ENCODE measurements around the gene SCD.

GRCh38 chr10:100362570-100363496 lies 15.8 kb downstream of the SCD start:
- no peak for TF ChIP-seq CREB1 (CRISPR knock-in tag; IDR thresholded peaks at IDR 0.05; ENCODE audit: low read depth)
- TF ChIP-seq CTCF (conservative IDR thresholded peaks at IDR 0.05; ENCODE audit: low read depth in 2 of 2) = no peak
- no peak for TF ChIP-seq ZNF331 (CRISPR knock-in tag; IDR thresholded peaks at IDR 0.05; ENCODE audit: low read depth)
- TF ChIP-seq STAT1 (IDR thresholded peaks at IDR 0.05; ENCODE audit: unreplicated experiment) = no peak
- TF ChIP-seq EZH2phosphoT487 (IDR thresholded peaks at IDR 0.05; ENCODE audit: unreplicated experiment) = no peak
- no peak for TF ChIP-seq JUNB (IDR thresholded peaks at IDR 0.05; ENCODE audit: unreplicated experiment)
- no peak for TF ChIP-seq ETS1 (IDR thresholded peaks at IDR 0.05)
- no peak; the same call in 1 of the 2 replicates for TF ChIP-seq POLR2AphosphoS5 (IDR thresholded peaks at IDR 0.05; ENCODE audit: low read depth)

Data from GM23338 (cell line).